HepG2 (cell line): Measurements from ENCODE around the gene IRF7. TPM values are rescaled to one million over a fixed set of nuclear protein-coding genes. Genes with fewer than 3 reads are reported as not detected.

Source experiments
- AGO2 ChIP-seq: fragments of 200-400 bp; formaldehyde crosslinking; optimal IDR thresholded peaks from 2 replicates; pipeline ENCODE3; 2017; ENCODE audit warnings: mild to moderate bottlenecking, low read depth, low read length, moderate library complexity
- BRCA1 ChIP-seq: sonication (generic); formaldehyde crosslinking; IDR thresholded peaks from 2 replicates; pipeline ENCODE4 v1.4.0; 2020; ENCODE audit warnings: missing genetic modification reagents
- BRD4 ChIP-seq: sonication (generic); formaldehyde crosslinking; IDR thresholded peaks from 2 replicates; pipeline ENCODE4 v1.4.0; 2020; ENCODE audit warnings: missing genetic modification reagents
- CBFB ChIP-seq: sonication (generic); formaldehyde crosslinking; IDR thresholded peaks from 2 replicates; pipeline ENCODE4 v1.4.0; 2020; ENCODE audit warnings: missing genetic modification reagents
- CBX2 ChIP-seq, 2 experiments: fragments of 200-600 bp in 1 of 2; sonication (generic); formaldehyde crosslinking in 1 of 2; IDR thresholded peaks; 2 replicates each; pipeline versions ENCODE4 v1.7.0 to v1.8.1; 2018 to 2022; ENCODE audit warnings: low read depth in 2 of 2, low read length in 1 of 2, mild to moderate bottlenecking in 1 of 2, missing genetic modification reagents in 1 of 2
- HNF1B ChIP-seq: sonication (generic); formaldehyde crosslinking; IDR thresholded peaks from 2 replicates; pipeline ENCODE4 v1.5.1; 2020; ENCODE audit warnings: mild to moderate bottlenecking, moderate library complexity, missing genetic modification reagents
- KDM1A ChIP-seq: IDR thresholded peaks from 2 replicates; pipeline ENCODE4 v1.6.1; 2016; ENCODE audit warnings: missing compliant biosample characterization
- MAF1 ChIP-seq: sonication (generic); formaldehyde crosslinking; IDR thresholded peaks from 2 replicates; pipeline ENCODE4 v1.5.0; 2020; ENCODE audit warnings: missing genetic modification reagents, borderline replicate concordance
- MAFK ChIP-seq, 2 experiments: IDR thresholded peaks in 1 of 2; conservative IDR thresholded peaks in 1 of 2; 2 replicates each; pipeline ENCODE4 v1.6.1; 2011; ENCODE audit warnings: improper control_type of control experiment in 2 of 2, low read length in 2 of 2
- MYC ChIP-seq: sonication (generic); formaldehyde crosslinking; IDR thresholded peaks from 2 replicates; pipeline ENCODE4 v1.9.0; 2021; ENCODE audit warnings: missing genetic modification reagents, borderline replicate concordance
- NR2F2 ChIP-seq: IDR thresholded peaks from 2 replicates; pipeline ENCODE4 v1.6.1; 2012; ENCODE audit warnings: low read depth, inconsistent platforms, borderline replicate concordance
- ONECUT2 ChIP-seq: sonication (generic); formaldehyde crosslinking; IDR thresholded peaks from 2 replicates; pipeline ENCODE4 v1.4.0; 2020; ENCODE audit warnings: missing genetic modification reagents
- PCBP2 ChIP-seq: fragments of 200-400 bp; formaldehyde crosslinking; optimal IDR thresholded peaks from 2 replicates; pipeline ENCODE3; 2018; ENCODE audit warnings: low read length, low read depth; ENCODE audit not compliant: poor library complexity, severe bottlenecking
- TFDP1 ChIP-seq: IDR thresholded peaks from 2 replicates; pipeline ENCODE4 v1.6.1; 2016; ENCODE audit warnings: missing compliant biosample characterization, missing genetic modification reagents, borderline replicate concordance
- ZBTB33 ChIP-seq: sonication (generic); formaldehyde crosslinking; IDR thresholded peaks from 2 replicates; pipeline ENCODE4 v1.4.0; 2020; ENCODE audit warnings: missing genetic modification reagents
- ZMYM4 ChIP-seq: sonication (generic); formaldehyde crosslinking; IDR thresholded peaks from 2 replicates; pipeline ENCODE4 v1.8.1; 2023; ENCODE audit warnings: mild to moderate bottlenecking, missing genetic modification reagents
- ZNF503 ChIP-seq: sonication (generic); formaldehyde crosslinking; IDR thresholded peaks from 2 replicates; pipeline ENCODE4 v1.4.0; 2020; ENCODE audit warnings: missing genetic modification reagents
- ZNF562 ChIP-seq: sonication (generic); formaldehyde crosslinking; IDR thresholded peaks from 2 replicates; pipeline ENCODE4 v1.8.0; 2022; ENCODE audit warnings: missing genetic modification reagents, borderline replicate concordance
- ZNF691 ChIP-seq: sonication (generic); formaldehyde crosslinking; IDR thresholded peaks from 2 replicates; pipeline ENCODE4 v1.4.0; 2020; ENCODE audit warnings: missing genetic modification reagents, low read depth, mild to moderate bottlenecking, borderline replicate concordance
- ZNF737 ChIP-seq: sonication (generic); formaldehyde crosslinking; IDR thresholded peaks from 2 replicates; pipeline ENCODE4 v1.5.0; 2020; ENCODE audit warnings: missing genetic modification reagents, mild to moderate bottlenecking, borderline replicate concordance
- ZNF775 ChIP-seq: sonication (generic); formaldehyde crosslinking; IDR thresholded peaks from 2 replicates; pipeline ENCODE4 v1.4.0; 2020; ENCODE audit warnings: missing genetic modification reagents, mild to moderate bottlenecking, moderate library complexity, borderline replicate concordance
- ZNF776 ChIP-seq: sonication (generic); formaldehyde crosslinking; IDR thresholded peaks from 2 replicates; pipeline ENCODE4 v1.4.0; 2020; ENCODE audit warnings: mild to moderate bottlenecking, missing genetic modification reagents
- ZNF782 ChIP-seq: sonication (generic); formaldehyde crosslinking; IDR thresholded peaks from 2 replicates; pipeline ENCODE4 v1.4.0; 2020; ENCODE audit warnings: missing genetic modification reagents, mild to moderate bottlenecking, borderline replicate concordance
- polyA plus RNA-seq, 8 experiments: library from polyadenylated mRNA; depleted of rRNA in 3 of 8; stranded (reverse) in 7 of 8; unstranded in 1 of 8; fragments of >200 nt; fragmentation: Illumina TruSeq in 4 of 8; extraction: Trizol in 4 of 8; gene quantifications; 2 replicates each; pipeline versions ENCODE4 v1.2.1 to v1.2.3, GENCODE V29; 2011 to 2016; ENCODE audit warnings: low read depth in 4 of 8, missing spikeins in 1 of 8, mixed read lengths in 1 of 8; ENCODE audit not compliant: insufficient read depth in 1 of 8
- total RNA-seq, 5 experiments: library from RNA; depleted of rRNA; stranded (reverse); fragments of >200 nt; fragmentation: Illumina TruSeq; extraction: Trizol; gene quantifications; 2 replicates each; pipeline ENCODE4 v1.2.3, GENCODE V29; 2016; ENCODE audit warnings: low read depth in 1 of 5

The IRF7 gene
- total and polyA plus RNA-seq, 2 of the 13 experiments (the other 11 are each of a cell fraction or from before 2014, with no cell fraction given), result not detected

- TF ChIP-seq KDM1A (no peak), ZNF503 (CRISPR knock-in tag) (no peak), ZNF562 (no peak), PCBP2 (no peak), MAF1 (CRISPR knock-in tag) (no peak), MAFK (conservative IDR thresholded peaks at IDR 0.05 in 1 of 2, IDR thresholded peaks at IDR 0.05 in 1 of 2; ENCODE audit: low read length in 2 of 2) (no peak), ZNF776 (CRISPR knock-in tag) (no peak), ZNF737 (CRISPR knock-in tag) (no peak), MYC (CRISPR knock-in tag) (peak; percentile 15; the same call in 1 of the 2 replicates), BRD4 (no peak), ZNF782 (CRISPR knock-in tag) (no peak), NR2F2 (no peak), CBFB (CRISPR knock-in tag) (no peak), ZNF691 (CRISPR knock-in tag) (peak; percentile 53; the same call in 1 of the 2 replicates), TFDP1 (CRISPR knock-in tag) (0 out of 2 replicates have a peak, but pooled peaks have one; percentile 12), AGO2 (no peak), ZBTB33 (CRISPR knock-in tag) (peak; percentile 54; the same call in 1 of the 2 replicates), CBX2 (IDR thresholded peaks at IDR 0.05; ENCODE audit: low read depth, low read length) (no peak), CBX2 (CRISPR knock-in tag; IDR thresholded peaks at IDR 0.05; ENCODE audit: low read depth) (no peak), ONECUT2 (no peak), ZMYM4 (CRISPR knock-in tag) (no peak), HNF1B (peak; percentile 50; the same call in 1 of the 2 replicates), BRCA1 (CRISPR knock-in tag) (no peak), ZNF775 (no peak)
Measured at GRCh38 chr11:662689-663274, 47.0 kb upstream of the IRF7 start (continued).
